GM12878 (cell line): ENCODE results near the gene SLC24A3. TPM values are rescaled to one million over a fixed set of nuclear protein-coding genes. Genes with fewer than 3 reads are reported as not detected.

Experiments
- ATAC-seq: fragments of 200-7000 bp; cut with Tn5 transposase; 3 replicates; pipeline ENCODE4 v1.9.1; 2020; ENCODE audit warnings: mild to moderate bottlenecking, moderate library complexity
- BruUV-seq: library from RNA; stranded (reverse); fragments of 400-500 nt; replicated peaks from 2 replicates; lab custom pipeline; 2021; lab: Mats Ljungman, UMichigan
- CTCF ChIA-PET: fragments of 300-600 bp; sonication (Branson Sonifier 250); formaldehyde crosslinking; extraction: SDS; loops from one replicate; lab custom pipeline; 2021; ENCODE audit warnings: inconsistent platforms; lab: Yijun Ruan, JAX
- POLR2A ChIA-PET: fragments of 350-600 bp; formaldehyde crosslinking; extraction: SDS; loops from one replicate; lab custom pipeline; 2021; ENCODE audit warnings: inconsistent platforms; lab: Charles Lee
- RAD21 ChIA-PET: fragments of 300-600 bp; sonication (Branson Sonifier 250); formaldehyde crosslinking; loops from one replicate; lab custom pipeline; 2023; ENCODE audit warnings: antibody characterized with exemption; ENCODE audit not compliant: unreplicated experiment; lab: Charles Lee
- SMC1A ChIA-PET: fragments of 300-600 bp; sonication (Branson Sonifier 250); formaldehyde crosslinking; loops from one replicate; lab custom pipeline; 2023; ENCODE audit not compliant: unreplicated experiment, uncharacterized antibody; lab: Charles Lee
- DNase-seq: peaks from one replicate; pipeline ENCODE4 v3.0.0-alpha.2; 2011; ENCODE audit warnings: low read depth, low spot score
- FAIRE-seq: peaks from 3 replicates; lab custom pipeline; 2011; peaks lifted over from hg19 to GRCh38; lab: Jason Lieb, UNC
- H2AFZ ChIP-seq: 2 replicates; pipeline ENCODE4 v1.6.0; 2011; ENCODE audit warnings: low read depth, low read length, control low read depth; ENCODE audit not compliant: control insufficient read depth
- H3K27ac ChIP-seq: 2 replicates; pipeline ENCODE4 v1.5.1; 2011; ENCODE audit warnings: control low read depth; ENCODE audit not compliant: control insufficient read depth, insufficient read depth
- H3K27me3 ChIP-seq, 2 experiments: replicated peaks in 1 of 2; 2 replicates each; pipeline versions ENCODE4 v1.6.0 to v1.6.1; 2011; ENCODE audit warnings: low read length in 1 of 2; ENCODE audit not compliant: control insufficient read depth in 2 of 2, insufficient read depth in 2 of 2
- H3K36me3 ChIP-seq, 2 experiments: 2 replicates each; pipeline ENCODE4 v1.5.1; 2011; ENCODE audit warnings: low read length in 1 of 2; ENCODE audit not compliant: control insufficient read depth in 2 of 2, insufficient read depth in 2 of 2
- H3K4me1 ChIP-seq: 2 replicates; pipeline ENCODE4 v1.6.1; 2011; ENCODE audit warnings: mild to moderate bottlenecking, low read length, moderate library complexity, mixed read lengths; ENCODE audit not compliant: control insufficient read depth, insufficient read depth
- H3K4me2 ChIP-seq: 2 replicates; pipeline ENCODE4 v1.6.0; 2011; ENCODE audit warnings: control low read depth; ENCODE audit not compliant: control insufficient read depth, insufficient read depth
- H3K4me3 ChIP-seq: fragments of 200-600 bp; sonication (generic); 2 replicates; pipeline ENCODE4 v1.5.1; 2016
- H3K79me2 ChIP-seq: 2 replicates; pipeline ENCODE4 v1.6.0; 2011; ENCODE audit warnings: low read length; ENCODE audit not compliant: control insufficient read depth, insufficient read depth
- H3K9ac ChIP-seq: 2 replicates; pipeline ENCODE4 v1.8.0; 2011; ENCODE audit warnings: low read length, control low read depth, mixed read lengths; ENCODE audit not compliant: control insufficient read depth, insufficient read depth
- H3K9me3 ChIP-seq: replicated peaks from 3 replicates; pipeline ENCODE4 v1.5.1; 2011; ENCODE audit warnings: mild to moderate bottlenecking, low read length; ENCODE audit not compliant: control insufficient read depth, insufficient read depth
- H4K20me1 ChIP-seq: 2 replicates; pipeline ENCODE4 v1.6.0; 2011; ENCODE audit not compliant: control insufficient read depth, insufficient read depth
- BACH1 ChIP-seq: fragments of 450-650 bp; IDR thresholded peaks from 2 replicates; pipeline ENCODE4 v1.6.1; 2017; ENCODE audit warnings: mild to moderate bottlenecking, borderline replicate concordance
- CBX3 ChIP-seq: fragments of 200-600 bp; sonication (generic); IDR thresholded peaks from 2 replicates; pipeline ENCODE4 v1.6.1; 2016; ENCODE audit warnings: low read depth, borderline replicate concordance
- CHD1 ChIP-seq: IDR thresholded peaks from 2 replicates; pipeline ENCODE4 v1.6.1; 2012; ENCODE audit warnings: low read depth, low read length, improper control_type of control experiment
- EZH2 ChIP-seq: IDR thresholded peaks from 2 replicates; pipeline ENCODE4 v1.6.1; 2012; ENCODE audit warnings: low read depth, mild to moderate bottlenecking, control low read depth, inconsistent platforms, low read length, borderline replicate concordance; ENCODE audit not compliant: control insufficient read depth
- HDGF ChIP-seq: fragments of 450-650 bp; IDR thresholded peaks from 2 replicates; pipeline ENCODE4 v1.6.1; 2016; ENCODE audit warnings: antibody characterized with exemption
- IKZF1 ChIP-seq: fragments of 450-650 bp; conservative IDR thresholded peaks from 2 replicates; pipeline ENCODE4 v1.6.1; 2017; ENCODE audit warnings: antibody characterized with exemption, mild to moderate bottlenecking
- LARP7 ChIP-seq: fragments of 450-650 bp; IDR thresholded peaks from 2 replicates; pipeline ENCODE4 v1.6.1; 2017; ENCODE audit warnings: mild to moderate bottlenecking
- MTA2 ChIP-seq: fragments of 450-650 bp; IDR thresholded peaks from 2 replicates; pipeline ENCODE4 v1.6.1; 2016; ENCODE audit warnings: low read depth, mild to moderate bottlenecking, moderate library complexity
- NBN ChIP-seq: fragments of 450-650 bp; IDR thresholded peaks from 2 replicates; pipeline ENCODE4 v1.6.1; 2016
- POLR2AphosphoS2 ChIP-seq: IDR thresholded peaks from 2 replicates; pipeline ENCODE4 v1.6.1; 2011; ENCODE audit warnings: low read depth, mild to moderate bottlenecking, low read length, improper control_type of control experiment, moderate library complexity
- YBX1 ChIP-seq: fragments of 450-650 bp; IDR thresholded peaks from 2 replicates; pipeline ENCODE4 v1.6.1; 2016; ENCODE audit warnings: antibody characterized with exemption
- ZNF384 ChIP-seq: IDR thresholded peaks from 2 replicates; pipeline ENCODE4 v1.6.1; 2012; ENCODE audit warnings: low read depth, mild to moderate bottlenecking, low read length, improper control_type of control experiment, borderline replicate concordance
- WGBS: methylation state at CpG from one replicate; pipeline ENCODE4 v1.1.6; 2016; ENCODE audit warnings: low lambda C conversion rate; ENCODE audit not compliant: insufficient replicate concordance, insufficient coverage; ENCODE audit errors: missing lambda C conversion rate; 5-methylcytosine and 5-hydroxymethylcytosine counted together
- in situ Hi-C: fragments of 300-500 bp; cut with MboI; formaldehyde crosslinking; loops from 9 replicates; pipeline ENCODE4 v1.14.3; 2018; ENCODE audit warnings: mixed read lengths
- intact Hi-C: fragments of 100-400 bp; cut with micrococcal nuclease; formaldehyde crosslinking; loops from one replicate; pipeline ENCODE4 v1.14.2; 2022; ENCODE audit not compliant: unreplicated experiment
- polyA plus RNA-seq, 11 experiments: library from polyadenylated mRNA; depleted of rRNA in 4 of 11; unstranded in 6 of 11; stranded (reverse) in 5 of 11; fragments of >200 nt; fragmentation: Nextera tagmentation in 4 of 11; fragmentation: Illumina TruSeq in 1 of 11; extraction: Ambion mirVana in 4 of 11; extraction: Trizol in 1 of 11; gene quantifications; 1 replicate in 1 of 11; 2 replicates in 10 of 11; pipeline versions ENCODE4 v1.2.1 to v1.2.3, GENCODE V29; 2011 to 2016; ENCODE audit warnings: inconsistent platforms in 2 of 11, missing spikeins in 2 of 11, low read depth in 1 of 11
- total RNA-seq, 4 experiments: library from RNA; depleted of rRNA in 3 of 4; stranded (reverse); fragments of >200 nt in 3 of 4; fragmentation: Illumina TruSeq in 1 of 4; extraction: Trizol in 1 of 4; gene quantifications; 2 replicates each; pipeline versions ENCODE4 v1.2.1 to v1.2.3, GENCODE V29; 2013 to 2021
- TF ChIP-seq, protein P1 (sequence below): fragments of 450-650 bp; IDR thresholded peaks from 2 replicates; pipeline ENCODE4 v1.6.1; 2016; ENCODE audit warnings: mild to moderate bottlenecking
- TF ChIP-seq, protein P2 (sequence below): IDR thresholded peaks from 2 replicates; pipeline ENCODE4 v1.6.1; 2011; ENCODE audit warnings: borderline replicate concordance, low read depth, mild to moderate bottlenecking, moderate library complexity, mixed read lengths, low read length; ENCODE audit not compliant: insufficient read depth; ENCODE audit errors: extremely low read length

Gene SLC24A3
- total and polyA plus RNA-seq, 10 of the 15 experiments (the other 5 are each of a cell fraction or from before 2014, with no cell fraction given) = 0.04 TPM; not detected in 9

DNA sequence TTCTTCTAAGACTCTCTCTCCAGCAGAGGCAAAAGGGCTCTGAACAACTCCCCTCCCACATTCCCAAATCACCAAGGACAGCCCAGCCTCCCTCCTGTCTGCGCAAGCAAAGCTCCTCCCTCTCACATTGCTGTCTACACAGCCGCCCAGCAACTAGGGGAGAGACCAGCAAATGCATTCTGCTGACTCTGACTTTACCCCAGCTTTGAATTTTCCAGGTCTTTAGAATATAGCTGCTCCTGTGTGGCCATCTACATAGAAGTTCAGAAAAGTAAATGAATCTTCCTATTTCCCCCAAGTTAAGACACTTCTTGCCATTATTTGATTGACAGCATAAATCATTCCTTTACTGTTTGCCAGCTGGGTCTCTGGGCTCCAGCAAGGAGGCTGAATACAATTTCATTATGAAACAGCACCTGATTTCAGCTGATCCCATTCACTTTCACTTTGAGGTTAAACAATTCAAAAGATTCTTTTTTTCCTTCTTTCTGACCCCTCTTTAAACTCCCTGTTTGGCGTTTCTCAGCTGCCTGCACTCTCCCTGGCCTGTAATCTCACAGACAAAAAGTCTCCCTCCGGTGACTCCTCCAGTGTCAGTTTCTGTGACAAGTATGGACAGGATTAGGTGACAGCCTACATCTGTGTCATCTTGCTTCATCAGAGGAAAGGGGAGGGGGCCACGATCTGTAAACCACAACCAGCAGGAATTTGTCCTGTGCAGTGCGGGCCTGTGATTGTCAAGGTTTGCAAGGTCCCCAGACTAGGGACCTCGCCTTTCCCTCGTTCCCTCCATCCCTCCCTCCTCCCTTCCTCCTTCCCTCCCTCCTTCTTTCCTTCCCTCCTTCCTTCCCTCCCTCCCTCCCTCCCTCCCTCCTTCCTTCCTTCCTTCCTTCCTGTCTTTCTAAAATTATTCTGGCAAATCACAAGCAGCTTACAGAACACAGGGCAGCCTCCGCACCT lies 340.1 kb downstream of the SLC24A3 start:
- no peaks in the 10 kb centered on the region for H3K36me3 ChIP-seq
- H3K4me1 ChIP-seq = no peaks in the 10 kb centered on the region
- in situ Hi-C loops (no loop called here), intact Hi-C loops (no loop called here)
- H3K79me2 ChIP-seq = no peaks in the 10 kb centered on the region
- H3K4me3 ChIP-seq = no peak overlapping the region
- no TSS peak for BruUV-seq
- RAD21 ChIA-PET = no interaction called here
- H2AFZ ChIP-seq = no peak overlapping the region
- no peaks in the 10 kb centered on the region for H3K9me3 ChIP-seq
- CTCF ChIA-PET = interaction anchor here (1.4 kb wide), 1 partner anchor 18 kb away, joined by 3 read pairs; no protein-coding TSS in a partner anchor
- no peaks in the 10 kb centered on the region for H4K20me1 ChIP-seq
- TF ChIP-seq, protein P1, sequence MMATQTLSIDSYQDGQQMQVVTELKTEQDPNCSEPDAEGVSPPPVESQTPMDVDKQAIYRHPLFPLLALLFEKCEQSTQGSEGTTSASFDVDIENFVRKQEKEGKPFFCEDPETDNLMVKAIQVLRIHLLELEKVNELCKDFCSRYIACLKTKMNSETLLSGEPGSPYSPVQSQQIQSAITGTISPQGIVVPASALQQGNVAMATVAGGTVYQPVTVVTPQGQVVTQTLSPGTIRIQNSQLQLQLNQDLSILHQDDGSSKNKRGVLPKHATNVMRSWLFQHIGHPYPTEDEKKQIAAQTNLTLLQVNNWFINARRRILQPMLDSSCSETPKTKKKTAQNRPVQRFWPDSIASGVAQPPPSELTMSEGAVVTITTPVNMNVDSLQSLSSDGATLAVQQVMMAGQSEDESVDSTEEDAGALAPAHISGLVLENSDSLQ = 0 out of 2 replicates have a peak, but pooled peaks have one; percentile 8
- TF ChIP-seq POLR2AphosphoS2 = no peak
- H3K4me2 ChIP-seq = no peak overlapping the region
- DNase-seq (no peak), FAIRE-seq (no peak), ATAC-seq (no peak)
- POLR2A ChIA-PET = no interaction called here
- H3K27me3 ChIP-seq = no peaks in the 10 kb centered on the region; a peak in 1 of 4 replicates
- H3K9ac ChIP-seq = no peak overlapping the region
- SMC1A ChIA-PET = interaction anchor here (1.5 kb wide), 1 partner anchor 23 kb away, joined by 3 read pairs; no protein-coding TSS in a partner anchor
- WGBS = 35% methylated on average over 9 of the region's 9 CpGs
- H3K27ac ChIP-seq = no peak overlapping the region

DNA sequence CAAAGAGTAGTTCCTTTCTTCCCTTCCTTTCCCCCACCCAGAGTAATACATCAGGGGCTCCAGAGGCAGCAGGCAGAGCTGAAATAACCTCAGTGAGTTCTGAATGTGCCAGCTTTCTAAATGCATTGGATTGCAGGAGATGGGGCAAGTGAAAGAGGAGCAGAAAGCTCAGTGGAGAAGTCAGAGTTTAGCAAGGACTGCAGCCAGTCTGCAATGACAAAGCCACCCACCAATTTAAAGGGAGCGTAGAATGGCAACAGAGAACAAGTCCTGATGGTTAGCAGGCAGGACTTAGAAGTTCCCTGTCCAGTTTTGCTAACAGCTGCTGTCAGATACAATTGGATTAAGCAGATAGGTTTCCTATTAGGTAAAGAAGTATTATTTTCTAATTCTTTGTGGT lies 342.2 kb downstream of the SLC24A3 start:
- no peak for FAIRE-seq
- BruUV-seq = no TSS peak
- intact Hi-C loops = no loop called here
- TF ChIP-seq ZNF384 (no peak), HDGF (no peak), CHD1 (no peak), NBN (no peak), EZH2 (no peak), LARP7 (no peak), BACH1 (no peak), IKZF1 (no peak), MTA2 (no peak), YBX1 (no peak), CBX3 (no peak)
- TF ChIP-seq, protein P2, sequence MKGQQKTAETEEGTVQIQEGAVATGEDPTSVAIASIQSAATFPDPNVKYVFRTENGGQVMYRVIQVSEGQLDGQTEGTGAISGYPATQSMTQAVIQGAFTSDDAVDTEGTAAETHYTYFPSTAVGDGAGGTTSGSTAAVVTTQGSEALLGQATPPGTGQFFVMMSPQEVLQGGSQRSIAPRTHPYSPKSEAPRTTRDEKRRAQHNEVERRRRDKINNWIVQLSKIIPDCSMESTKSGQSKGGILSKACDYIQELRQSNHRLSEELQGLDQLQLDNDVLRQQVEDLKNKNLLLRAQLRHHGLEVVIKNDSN = no peak

More for the DNA sequence above, 342.2 kb downstream of the SLC24A3 start:
- no peaks in the 10 kb centered on the region for H3K9me3 ChIP-seq
- no peak overlapping the region for H3K4me2 ChIP-seq
- ChIA-PET SMC1A (interaction anchor here (1.0 kb wide), 1 partner anchor 8 kb away, joined by 3 read pairs; no protein-coding TSS in a partner anchor), RAD21 (no interaction called here), POLR2A (no interaction called here), CTCF (no interaction called here)
- WGBS = 5% methylated on average over 1 of the region's 1 CpG
- no peaks in the 10 kb centered on the region for H3K79me2 ChIP-seq
- no peak overlapping the region for H3K4me3 ChIP-seq
- ATAC-seq = no peak
- H4K20me1 ChIP-seq = no peaks in the 10 kb centered on the region
- no peaks in the 10 kb centered on the region for H3K4me1 ChIP-seq
- no peaks in the 10 kb centered on the region for H3K27me3 ChIP-seq
- in situ Hi-C loops = no loop called here
- H3K9ac ChIP-seq = no peak overlapping the region
- H3K27ac ChIP-seq = no peak overlapping the region
- no peak for DNase-seq
- no peaks in the 10 kb centered on the region for H3K36me3 ChIP-seq
- H2AFZ ChIP-seq = no peak overlapping the region
